ENCODE results near the gene AMDHD2. TPM values are rescaled to one million over a fixed set of nuclear protein-coding genes. Genes with fewer than 3 reads are reported as not detected.

AMDHD2 gene
- total and polyA plus RNA-seq, 2 of the 13 experiments (the other 11 are each of a cell fraction or from before 2014, with no cell fraction given), result 33.5 to 39.1 TPM

DNA sequence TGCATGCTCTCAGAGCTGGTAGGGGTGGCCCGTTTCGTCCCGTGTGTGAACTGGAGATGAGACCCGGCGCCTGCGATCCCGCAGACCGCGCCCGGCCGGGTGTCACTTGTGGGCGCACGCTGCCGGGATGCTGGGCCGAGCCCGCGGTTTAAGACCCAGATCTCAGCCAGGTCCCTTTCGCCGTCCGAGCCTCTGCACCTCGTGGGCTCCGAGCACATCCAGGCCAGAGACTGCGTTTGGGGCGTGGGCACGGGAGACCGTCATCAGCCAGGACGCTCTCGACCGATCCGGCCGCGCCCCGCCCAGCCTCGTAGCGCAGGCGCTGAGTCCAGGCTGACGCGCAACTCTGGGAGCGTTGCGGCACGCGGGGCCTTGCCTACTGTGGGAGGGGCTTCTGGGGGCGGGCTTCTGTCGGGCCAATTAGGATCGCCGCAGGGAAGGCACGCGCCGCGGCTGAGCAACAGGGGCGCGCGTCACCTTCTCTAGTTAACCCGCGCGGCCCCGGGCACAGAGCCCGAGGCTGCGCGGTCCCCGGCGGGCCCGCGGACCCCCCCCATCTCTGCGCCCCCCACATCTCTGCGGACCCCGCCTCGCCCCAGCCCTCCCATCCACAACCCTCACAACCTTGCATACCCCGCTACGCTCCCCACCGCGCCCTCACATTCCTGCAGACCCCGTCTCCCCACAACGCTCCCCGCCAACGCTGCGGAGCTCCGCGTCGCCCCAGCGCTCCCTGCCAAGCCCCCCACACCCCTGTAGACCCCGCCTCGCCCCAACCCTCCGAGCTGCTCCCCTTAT is 11.7 kb downstream of the AMDHD2 start (continued):
- TF ChIP-seq KDM5B (CRISPR knock-in tag; IDR thresholded peaks at IDR 0.05; ENCODE audit: borderline replicate concordance), result peak; percentile 81
- no peak for TF ChIP-seq ZFP62 (CRISPR knock-in tag; IDR thresholded peaks at IDR 0.05)
- no peak for TF ChIP-seq USF2 (IDR thresholded peaks at IDR 0.05; ENCODE audit: low read depth, low read length)
- peak; percentile 37; the same call in 1 of the 2 replicates for TF ChIP-seq USF2 (CRISPR knock-in tag; IDR thresholded peaks at IDR 0.05; ENCODE audit: borderline replicate concordance)
- TF ChIP-seq ZNF567 (CRISPR knock-in tag; IDR thresholded peaks at IDR 0.05; ENCODE audit: borderline replicate concordance), result peak; percentile 52
- TF ChIP-seq NPAS2 (CRISPR knock-in tag; IDR thresholded peaks at IDR 0.05; ENCODE audit: borderline replicate concordance), result no peak
- TF ChIP-seq ATF3 (CRISPR knock-in tag; IDR thresholded peaks at IDR 0.05), result peak; percentile 49; the same call in 1 of the 2 replicates
- peak; percentile 100 for TF ChIP-seq AKAP8 (CRISPR knock-in tag; IDR thresholded peaks at IDR 0.05)
- TF ChIP-seq CENPX (CRISPR knock-in tag; IDR thresholded peaks at IDR 0.05), result no peak
- no peak for TF ChIP-seq ZBTB8A (CRISPR knock-in tag; IDR thresholded peaks at IDR 0.05; ENCODE audit: borderline replicate concordance, low read depth)
- TF ChIP-seq, protein P1, sequence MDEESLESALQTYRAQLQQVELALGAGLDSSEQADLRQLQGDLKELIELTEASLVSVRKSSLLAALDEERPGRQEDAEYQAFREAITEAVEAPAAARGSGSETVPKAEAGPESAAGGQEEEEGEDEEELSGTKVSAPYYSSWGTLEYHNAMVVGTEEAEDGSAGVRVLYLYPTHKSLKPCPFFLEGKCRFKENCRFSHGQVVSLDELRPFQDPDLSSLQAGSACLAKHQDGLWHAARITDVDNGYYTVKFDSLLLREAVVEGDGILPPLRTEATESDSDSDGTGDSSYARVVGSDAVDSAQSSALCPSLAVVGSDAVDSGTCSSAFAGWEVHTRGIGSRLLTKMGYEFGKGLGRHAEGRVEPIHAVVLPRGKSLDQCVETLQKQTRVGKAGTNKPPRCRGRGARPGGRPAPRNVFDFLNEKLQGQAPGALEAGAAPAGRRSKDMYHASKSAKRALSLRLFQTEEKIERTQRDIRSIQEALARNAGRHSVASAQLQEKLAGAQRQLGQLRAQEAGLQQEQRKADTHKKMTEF (CRISPR knock-in tag; IDR thresholded peaks at IDR 0.05), result peak; percentile 77
- no peak for TF ChIP-seq CHCHD3 (CRISPR knock-in tag; IDR thresholded peaks at IDR 0.05)
- TF ChIP-seq ZMYM3 (CRISPR knock-in tag; IDR thresholded peaks at IDR 0.05), result no peak
- no peak for TF ChIP-seq XBP1 (CRISPR knock-in tag; IDR thresholded peaks at IDR 0.05)
- TF ChIP-seq PAF1 (CRISPR knock-in tag; IDR thresholded peaks at IDR 0.05), result peak; percentile 74; the same call in 1 of the 2 replicates
- TF ChIP-seq ZNF10 (CRISPR knock-in tag; IDR thresholded peaks at IDR 0.05; ENCODE audit: borderline replicate concordance, low read depth), result no peak
- TF ChIP-seq ZNF253 (CRISPR knock-in tag; IDR thresholded peaks at IDR 0.05; ENCODE audit: borderline replicate concordance), result peak; percentile 81
- peak; percentile 20; the same call in 1 of the 2 replicates for TF ChIP-seq IRF9 (CRISPR knock-in tag; IDR thresholded peaks at IDR 0.05; ENCODE audit: borderline replicate concordance)
- TF ChIP-seq ZNF547 (CRISPR knock-in tag; IDR thresholded peaks at IDR 0.05), result peak; percentile 85
- peak; percentile 77 for TF ChIP-seq ZFX (CRISPR knock-in tag; IDR thresholded peaks at IDR 0.05; ENCODE audit: low read depth)
- TF ChIP-seq RFX1 (IDR thresholded peaks at IDR 0.05), result no peak
- TF ChIP-seq FOXK1 (CRISPR knock-in tag; IDR thresholded peaks at IDR 0.05; ENCODE audit: borderline replicate concordance, low read depth), result no peak
- TF ChIP-seq KLF12 (CRISPR knock-in tag; IDR thresholded peaks at IDR 0.05; ENCODE audit: borderline replicate concordance), result peak; percentile 84; the same call in 1 of the 2 replicates
- TF ChIP-seq ZNF34 (CRISPR knock-in tag; IDR thresholded peaks at IDR 0.05; ENCODE audit: borderline replicate concordance), result no peak
- no peak for TF ChIP-seq PAX8 (CRISPR knock-in tag; IDR thresholded peaks at IDR 0.05; ENCODE audit: borderline replicate concordance)
- TF ChIP-seq TBL1XR1 (IDR thresholded peaks at IDR 0.05; ENCODE audit: borderline replicate concordance, low read length, partially characterized antibody), result no peak
